NCI-H1417 (cell line): ENCODE measurements around the gene ITGA6.

Experiments
- DNase-seq, 3 experiments: peaks; one replicate each; lab custom pipeline; 2025; lab: John Stamatoyannopoulos, UW

ITGA6 gene

DNA sequence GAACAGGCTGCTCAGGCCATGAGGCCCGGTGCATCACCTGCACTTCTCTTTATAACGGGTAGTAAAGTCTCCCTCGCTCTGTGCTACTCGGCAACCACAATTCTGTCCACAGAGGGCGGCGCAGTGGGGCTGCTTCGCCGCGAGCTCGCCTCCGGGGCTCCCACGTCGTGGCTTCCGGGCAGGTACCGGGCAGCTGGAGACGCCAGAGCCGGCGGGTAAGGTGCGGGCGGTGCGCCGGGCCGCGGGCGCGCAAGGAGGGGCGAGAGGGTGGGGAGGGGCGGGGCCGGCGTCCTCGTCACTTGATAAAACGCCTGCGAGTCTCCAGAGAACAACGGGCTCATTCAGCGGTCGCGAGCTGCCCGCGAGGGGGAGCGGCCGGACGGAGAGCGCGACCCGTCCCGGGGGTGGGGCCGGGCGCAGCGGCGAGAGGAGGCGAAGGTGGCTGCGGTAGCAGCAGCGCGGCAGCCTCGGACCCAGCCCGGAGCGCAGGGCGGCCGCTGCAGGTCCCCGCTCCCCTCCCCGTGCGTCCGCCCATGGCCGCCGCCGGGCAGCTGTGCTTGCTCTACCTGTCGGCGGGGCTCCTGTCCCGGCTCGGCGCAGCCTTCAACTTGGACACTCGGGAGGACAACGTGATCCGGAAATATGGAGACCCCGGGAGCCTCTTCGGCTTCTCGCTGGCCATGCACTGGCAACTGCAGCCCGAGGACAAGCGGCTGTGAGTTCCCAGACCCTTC, at the start of gene ITGA6:
TSS of gene ITGA6 (plus strand) at position 331 of the 734 bp plus-strand sequence.
- peak; percentile 39 to 70 (median 65) for DNase-seq

DNA sequence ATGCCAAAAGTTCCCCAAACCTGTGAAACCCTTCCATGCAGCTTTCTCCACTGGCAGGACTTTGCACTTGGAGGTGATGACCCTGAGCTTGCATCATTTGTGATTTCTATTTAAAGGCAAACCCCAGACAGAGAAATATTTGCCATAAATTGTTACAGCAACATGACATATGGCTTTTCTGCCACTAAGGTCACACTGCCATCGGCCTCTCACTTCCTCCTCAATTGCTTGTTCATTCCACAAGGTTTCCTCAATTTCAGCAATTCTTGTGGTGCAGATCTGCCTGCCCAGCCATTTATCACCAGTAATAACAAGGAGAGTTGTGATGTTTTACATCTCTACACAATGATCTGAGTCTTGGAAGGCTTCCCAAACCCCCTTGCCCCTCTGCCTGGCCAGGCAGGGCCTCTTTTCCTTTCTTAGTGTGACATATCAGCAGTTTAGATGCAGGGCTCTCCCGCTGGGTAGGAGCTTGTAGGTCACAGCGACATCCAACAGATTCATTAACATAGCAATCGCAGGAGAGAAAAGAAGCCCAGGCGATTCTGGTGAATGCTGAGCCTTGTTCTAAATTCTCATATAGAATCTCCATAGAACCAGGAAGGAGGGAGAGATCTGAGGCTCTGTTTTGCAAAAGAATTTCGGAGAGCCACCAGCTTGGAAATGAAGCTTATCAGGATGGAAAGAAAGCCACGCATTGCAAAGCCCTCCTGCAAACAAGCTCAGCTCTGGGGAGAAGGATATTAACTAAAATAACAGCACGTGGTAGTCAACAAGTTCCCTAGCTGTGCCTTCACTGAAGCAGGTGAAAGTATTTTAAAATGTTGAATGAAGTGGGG, 46.7 kb upstream of the ITGA6 start:
- no peak for DNase-seq

DNA sequence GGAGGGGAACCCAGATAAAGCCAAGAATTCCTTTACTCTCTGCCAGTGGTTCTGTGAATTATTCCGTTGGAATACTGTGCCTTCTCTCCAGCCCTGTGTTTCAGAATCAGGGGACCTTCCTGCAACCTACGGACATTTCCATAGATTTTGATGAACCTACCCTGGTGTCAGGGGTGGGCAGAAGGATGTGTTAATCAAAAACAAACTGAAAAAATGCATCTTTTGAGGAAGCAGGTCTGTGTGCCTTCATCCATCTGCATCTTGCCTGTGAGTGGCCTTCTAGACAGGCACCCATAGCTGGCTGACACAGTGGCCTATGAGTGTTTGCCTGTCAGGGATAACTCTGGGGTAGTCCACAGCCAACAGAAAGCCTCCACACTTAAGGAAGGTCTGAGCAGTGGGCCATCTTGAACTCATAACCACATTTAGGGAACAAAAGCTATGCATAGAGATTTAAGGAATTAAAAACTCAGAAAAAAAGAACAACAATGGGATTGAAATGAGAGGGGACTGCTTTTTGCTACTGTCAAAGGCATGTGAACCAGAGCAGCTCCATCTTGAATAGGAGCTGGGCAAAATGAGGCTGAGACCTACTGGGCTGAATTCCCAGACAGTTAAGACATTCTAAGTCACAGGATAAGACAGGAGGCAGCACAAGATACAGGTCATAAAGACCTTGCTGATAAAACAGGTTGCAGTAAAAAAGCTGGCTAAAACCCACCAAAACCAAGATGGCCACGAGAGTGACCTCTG, 45.9 kb upstream of the ITGA6 start:
- DNase-seq, result no peak

DNA sequence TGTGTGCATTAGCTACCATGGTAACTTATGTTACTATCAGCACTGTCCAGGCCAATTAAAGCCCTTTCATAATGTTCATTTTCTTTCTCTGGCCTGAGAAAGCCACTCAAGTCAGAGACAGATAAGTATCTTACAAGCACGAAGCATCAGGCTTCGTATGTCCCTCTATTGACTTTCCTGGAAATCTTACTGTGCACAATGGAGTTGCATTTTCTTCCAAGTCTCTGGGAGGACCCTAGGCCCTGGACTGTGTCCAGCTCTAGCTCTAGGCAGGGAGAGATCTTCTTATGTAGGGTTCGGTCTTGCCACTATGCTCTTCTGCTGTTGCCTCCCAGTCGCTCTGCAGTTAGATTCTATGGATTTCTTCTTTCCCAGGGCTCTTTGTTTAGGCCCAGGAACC, 40.0 kb upstream of the ITGA6 start:
- DNase-seq, result peak in 1 of 3 experiments; percentile 8

DNA sequence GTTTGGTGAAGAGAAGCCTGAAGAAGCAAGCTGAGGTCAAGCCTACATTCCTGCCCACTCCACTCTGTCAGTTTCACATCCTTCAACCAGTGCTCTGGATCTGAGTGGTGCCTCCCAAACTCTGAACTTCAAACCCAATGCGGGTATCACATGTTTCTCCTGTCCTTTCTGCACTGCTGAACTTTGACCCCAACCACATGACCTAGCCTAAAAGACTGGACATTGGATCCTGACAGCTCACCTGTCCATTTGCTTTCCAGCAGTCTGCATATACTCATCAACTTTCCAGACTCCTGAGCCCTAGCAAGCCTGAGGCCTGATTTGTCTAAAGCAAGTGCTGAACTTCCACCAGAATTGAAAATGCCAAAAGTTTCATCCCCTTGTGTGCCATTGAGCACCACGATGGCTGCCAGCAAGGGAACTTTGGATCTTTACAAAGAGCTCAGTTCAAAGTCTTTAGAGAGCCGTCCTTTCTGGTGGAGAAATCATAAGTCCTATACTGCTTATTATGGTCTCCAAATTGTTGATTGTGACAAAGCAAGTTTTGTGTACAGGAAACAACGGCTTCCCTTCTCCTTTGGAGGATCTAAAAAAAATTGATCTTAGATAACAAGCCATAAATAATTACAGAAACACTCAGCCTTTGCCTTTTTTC, 37.6 kb upstream of the ITGA6 start:
- DNase-seq, result no peak

DNA sequence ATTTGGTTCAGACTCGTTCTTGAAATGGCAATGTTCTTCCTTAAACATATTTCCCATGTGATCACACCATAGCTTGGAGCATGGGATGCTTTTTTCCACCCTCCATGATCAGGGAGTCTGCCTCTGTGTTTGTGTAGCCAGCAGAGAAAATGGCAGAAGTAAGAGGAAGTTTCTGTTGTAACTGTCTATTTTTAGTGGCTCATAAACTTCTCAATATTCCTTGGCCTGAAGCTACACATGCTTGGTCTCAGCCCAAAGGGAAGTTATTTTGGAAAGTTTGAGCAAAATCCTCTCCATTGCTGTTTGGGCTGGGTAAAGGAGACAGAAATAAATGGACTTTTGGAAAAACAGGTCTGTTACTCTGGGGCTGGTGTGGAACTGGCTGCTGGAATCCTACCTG, 33.4 kb upstream of the ITGA6 start:
- no peak for DNase-seq

DNA sequence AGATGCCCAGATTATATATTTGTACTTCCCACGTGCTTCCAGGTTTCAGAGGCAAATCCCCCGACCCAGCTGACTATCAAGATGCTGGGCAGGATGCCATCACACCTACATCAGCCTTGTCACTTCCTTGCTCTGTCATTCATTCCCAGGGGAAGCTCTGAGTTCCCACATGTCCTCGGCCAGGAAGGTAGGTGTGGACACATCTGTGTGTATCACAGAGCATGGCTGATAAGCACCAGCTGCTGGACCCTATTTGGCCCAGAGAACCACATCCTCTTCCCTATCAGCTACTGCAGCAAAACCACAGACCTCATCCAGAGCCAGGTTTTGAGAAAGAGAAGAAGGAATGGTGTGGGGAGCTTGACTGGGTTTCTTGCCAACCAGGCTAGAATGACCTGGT, 31.9 kb upstream of the ITGA6 start:
- no peak for DNase-seq

DNA sequence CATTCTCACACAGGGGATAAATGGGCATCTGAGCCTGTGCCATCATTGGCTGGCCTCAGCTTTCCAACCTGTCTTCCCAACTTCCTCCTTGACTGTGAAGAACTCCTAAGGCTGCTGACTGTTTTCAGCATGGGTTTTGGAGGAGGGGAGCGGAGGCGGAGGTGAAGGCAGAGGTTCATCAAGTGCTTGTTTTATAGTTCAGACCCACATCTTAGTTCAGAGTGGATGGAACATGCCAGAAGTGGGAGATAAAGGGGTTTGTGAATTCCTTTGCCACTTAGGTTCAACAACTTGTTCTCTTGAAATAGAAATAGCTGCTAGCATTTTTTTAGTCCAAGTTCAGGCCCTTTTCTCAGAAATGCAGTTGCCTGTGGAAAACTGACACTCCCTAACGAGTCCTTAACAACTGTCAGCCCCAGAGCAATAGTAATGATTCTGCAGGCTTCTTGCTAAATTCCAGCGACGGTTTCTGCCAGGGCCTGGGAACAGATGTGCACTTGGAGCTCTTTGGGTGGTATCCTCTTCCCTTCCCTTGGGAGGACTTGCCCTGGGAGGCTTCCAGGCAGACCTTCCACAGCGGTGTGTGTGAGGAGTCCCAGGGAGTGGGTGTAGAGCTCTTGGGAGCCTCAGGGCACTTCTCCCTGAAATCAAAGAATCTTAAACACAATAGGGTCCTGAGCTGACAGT, 30.1 kb upstream of the ITGA6 start:
- no peak for DNase-seq

DNA sequence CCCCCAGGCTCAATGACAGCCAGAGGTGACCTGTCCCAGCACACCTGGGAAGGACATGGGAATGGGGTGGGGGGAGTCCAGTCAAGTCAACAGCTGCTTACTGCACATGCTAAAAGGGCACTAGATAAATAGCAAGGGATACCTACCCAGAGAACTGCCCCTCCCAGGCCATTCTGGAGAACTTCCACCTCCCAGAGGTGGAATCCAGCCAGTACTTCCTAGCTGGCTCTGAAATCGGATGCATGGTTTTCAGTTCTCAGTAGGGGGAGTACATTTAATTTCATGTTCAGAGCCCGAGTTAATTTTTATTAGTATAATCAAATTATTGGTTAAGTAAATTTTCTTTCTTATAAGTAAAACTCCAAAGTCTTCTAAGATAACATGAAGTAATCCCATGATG, 28.9 kb upstream of the ITGA6 start:
- no peak for DNase-seq

DNA sequence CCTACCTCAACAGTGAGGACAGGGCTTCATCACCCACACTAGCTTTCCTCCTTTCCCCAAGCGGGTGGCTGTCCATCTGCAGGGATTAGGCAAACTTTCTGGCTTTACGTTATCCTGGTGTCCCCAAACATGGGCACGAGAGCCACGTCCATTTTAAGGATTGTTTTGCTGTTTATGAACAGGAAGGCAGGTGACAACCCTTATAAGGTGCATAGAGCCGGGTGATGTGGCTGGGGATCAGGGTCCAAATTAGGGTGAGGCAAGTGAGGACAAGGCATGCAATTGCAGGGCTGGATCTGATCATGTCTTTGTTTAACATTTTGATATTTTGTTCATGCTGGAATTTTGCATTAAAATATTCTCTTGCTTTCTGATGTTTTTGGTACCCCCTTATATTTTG, 27.6 kb upstream of the ITGA6 start:
- DNase-seq, result no peak

DNA sequence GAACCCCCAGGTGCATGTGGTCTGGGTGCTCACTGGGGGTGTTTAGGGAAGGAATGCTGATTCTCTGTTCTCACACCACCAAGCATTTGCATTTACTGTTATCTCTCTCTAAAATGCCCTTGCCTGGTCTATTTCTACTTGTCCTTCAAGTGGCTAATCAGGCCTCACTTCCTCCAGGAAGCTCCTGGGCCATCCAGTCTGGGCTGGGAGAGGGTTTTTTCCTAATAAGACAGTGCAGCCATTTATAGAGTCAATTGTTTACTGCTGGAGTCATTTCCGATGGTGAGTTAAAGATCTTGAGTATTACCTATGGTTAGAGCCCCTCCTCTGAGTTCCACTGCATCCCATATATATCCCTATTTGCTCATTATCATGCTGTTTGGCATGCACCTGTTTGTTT, 25.2 kb upstream of the ITGA6 start:
- no peak for DNase-seq

DNA sequence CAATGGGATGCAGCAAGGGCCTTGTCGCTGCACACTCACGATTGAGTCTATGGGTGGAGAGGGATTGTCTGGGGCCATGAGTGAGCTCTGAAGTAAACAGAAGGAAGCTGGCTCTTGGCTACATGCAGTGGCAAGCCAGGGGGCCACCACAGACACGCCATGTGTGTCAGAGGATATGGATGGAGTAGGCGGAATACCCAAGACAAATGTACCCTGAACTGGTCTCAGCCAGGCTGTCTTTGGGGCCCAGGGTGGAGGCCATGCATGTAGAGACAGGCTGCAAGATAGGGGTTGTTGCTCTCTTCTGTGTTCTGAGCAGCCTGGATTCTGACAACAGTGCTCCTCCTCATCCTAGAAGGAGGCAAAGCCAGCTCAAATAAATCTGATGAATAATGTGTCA, 24.0 kb upstream of the ITGA6 start:
- DNase-seq, result no peak

DNA sequence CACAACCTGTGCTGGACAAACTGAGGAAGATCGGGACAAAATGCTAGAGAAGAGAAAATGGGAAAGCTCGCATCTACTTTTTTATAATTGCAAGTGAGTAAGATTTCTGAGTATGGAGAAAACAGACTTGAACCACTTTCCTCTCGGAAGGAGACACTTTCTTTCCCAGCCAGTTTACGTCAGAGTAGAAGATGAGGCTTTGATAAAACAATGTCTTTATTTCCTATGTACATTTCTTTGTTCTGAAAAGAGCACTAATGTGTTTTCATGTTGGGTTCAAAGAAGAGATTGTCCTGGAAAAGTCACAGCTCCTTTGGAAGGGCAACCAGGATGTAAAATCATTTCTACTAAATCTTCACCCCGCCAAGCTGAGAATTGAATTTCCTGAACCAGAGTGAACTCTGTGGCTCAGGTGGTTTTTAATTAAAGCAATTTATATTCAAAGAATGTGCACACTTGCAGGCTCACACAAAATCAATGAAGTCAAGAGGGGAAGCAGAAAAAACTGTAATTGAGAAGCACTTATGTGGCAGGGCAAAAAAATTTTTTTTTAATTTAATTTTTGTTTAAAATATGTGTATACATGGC, 23.4 kb upstream of the ITGA6 start:
- DNase-seq, result peak in 1 of 3 experiments; percentile 2

DNA sequence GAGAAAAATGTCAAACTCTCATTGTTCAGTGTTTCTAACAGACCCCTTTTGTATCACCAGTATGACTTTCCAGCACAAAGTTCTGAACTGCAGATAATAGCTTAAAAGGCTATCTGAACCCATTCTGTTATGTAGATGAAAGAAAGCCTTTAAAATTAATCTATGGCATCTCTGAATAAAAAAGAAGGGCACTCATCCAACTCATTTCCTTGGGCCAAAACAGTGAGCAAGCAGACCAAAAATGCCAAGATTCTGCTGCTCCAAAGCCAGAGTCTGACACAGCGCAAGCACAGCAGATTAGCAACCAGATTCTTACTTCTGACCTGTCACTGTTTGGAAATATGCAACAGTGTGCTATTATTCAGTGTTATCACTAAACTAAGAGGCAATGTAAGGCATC, 22.6 kb upstream of the ITGA6 start:
- DNase-seq, result no peak

DNA sequence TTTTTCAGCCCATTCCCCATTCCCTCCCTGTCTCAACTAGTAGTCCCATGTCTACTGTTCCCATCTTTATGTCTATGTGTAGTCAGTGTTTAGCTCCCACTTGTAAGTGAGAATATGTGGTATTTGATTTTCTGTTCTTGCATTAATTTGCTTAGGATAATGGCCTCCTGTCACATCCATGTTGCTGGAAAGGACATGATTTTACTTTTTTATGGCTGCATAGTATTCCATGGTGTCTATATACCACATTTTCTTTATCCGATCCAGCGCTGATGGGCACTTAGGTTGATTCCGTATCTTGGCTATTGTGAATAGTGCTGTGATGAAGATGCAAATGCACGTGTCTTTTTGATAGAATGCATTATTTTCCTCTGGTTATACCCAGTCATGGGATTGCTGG, 21.7 kb upstream of the ITGA6 start:
- DNase-seq, result no peak

DNA sequence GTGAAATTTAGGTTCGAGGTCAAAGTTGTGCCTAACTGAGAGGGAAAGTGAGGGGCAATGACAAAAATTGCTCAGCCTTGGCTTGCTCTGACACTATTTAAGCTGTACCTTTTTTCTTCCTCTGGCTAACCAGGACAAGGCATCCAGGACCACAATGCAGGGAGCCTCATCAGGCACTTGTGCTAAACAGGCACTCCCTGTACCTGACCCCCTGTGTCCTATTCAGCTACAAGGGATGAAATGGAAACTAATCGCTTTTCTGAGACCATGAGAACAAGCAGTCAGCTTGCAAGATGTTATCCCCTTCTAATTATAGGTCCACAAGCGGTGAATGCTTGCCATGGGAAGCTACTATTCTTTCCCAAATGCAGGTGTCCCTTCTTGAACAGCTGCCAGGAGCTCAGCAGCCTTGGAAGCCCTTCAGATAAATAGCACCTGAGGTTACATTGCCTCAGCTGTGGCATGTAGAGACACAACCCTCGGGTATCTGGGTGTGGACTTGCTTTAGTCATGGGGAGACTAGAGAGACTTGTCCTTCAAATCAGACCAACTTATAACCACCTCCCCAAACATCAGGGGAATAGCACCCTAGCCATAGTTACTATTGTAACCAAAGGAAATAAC, 19.1 kb upstream of the ITGA6 start:
- peak; percentile 41 to 85 (median 54) for DNase-seq

DNA sequence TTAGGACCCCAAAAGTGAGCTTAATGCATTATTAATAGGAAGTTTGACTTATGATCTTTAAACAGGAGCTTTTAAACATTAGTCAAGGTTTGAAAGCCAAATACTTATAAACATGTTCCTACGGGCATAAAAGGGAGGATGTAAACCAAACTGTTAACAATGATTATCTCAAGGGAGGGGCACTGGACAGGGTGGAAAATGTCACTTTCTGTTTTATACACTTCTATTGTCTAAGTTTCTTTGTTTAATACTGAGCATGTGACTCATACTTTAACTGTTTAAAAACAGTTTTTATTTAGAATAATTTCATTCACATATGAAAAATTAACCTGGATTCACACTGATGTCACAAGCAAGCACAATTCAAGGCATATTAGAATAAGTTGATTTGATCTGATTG, 18.3 kb upstream of the ITGA6 start:
- no peak for DNase-seq

DNA sequence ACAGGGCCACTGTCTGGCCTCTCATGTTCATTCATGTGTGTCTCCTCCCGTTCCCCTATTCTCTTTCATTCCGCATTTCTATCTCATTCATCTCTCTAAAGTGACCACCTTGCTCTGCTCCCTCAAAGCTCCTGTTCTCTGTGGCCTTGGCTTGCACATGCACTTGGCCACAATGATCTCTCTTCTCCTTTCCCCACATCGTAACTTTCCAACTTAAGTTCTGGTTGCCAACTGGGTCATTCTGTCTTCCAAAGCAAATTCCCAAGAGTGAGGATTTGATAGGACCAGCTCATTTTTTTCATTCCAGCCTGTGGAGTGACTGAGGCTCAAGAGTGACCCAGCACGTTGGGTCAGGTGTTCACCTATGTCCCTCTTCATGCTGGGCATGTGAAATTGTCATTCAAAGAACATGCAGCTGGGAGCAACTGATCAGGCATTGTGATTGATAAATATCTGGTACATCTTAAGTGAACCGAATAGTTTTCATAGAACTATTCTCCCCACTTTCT, 14.3 kb upstream of the ITGA6 start:
- no peak for DNase-seq

DNA sequence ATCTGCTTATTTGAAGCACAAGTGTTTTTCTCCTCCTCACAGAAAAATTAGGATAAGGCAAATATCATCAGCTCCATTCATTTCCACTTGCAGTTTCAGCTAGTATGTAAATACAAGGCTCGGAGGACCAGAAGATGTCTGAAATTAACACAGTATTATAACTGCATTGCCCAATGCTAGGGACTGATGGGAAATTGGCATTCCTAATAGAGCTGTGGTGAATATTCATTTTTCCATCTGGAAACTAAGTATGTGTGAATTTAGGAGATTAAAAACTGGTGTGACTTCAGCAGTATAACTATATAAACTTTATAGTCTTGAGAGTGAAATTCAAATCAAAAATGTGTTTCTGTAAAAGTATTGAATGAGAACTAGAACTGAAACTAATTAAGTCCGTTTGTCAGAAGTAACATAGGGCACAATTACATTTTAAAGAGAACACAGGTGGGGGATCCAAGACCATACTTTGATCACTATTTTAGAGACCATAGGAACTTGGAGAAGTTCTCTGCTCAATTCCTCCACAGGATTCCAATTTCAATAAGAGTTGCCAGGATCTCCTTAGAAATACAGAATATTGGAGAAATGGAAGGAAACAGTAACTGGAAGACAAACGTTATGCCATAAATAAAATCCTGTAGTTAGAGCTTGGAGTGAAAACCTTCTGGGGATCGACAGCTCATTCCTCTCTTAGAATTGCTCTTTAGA, 12.1 kb upstream of the ITGA6 start:
- DNase-seq, result peak in 1 of 3 experiments; percentile 1

DNA sequence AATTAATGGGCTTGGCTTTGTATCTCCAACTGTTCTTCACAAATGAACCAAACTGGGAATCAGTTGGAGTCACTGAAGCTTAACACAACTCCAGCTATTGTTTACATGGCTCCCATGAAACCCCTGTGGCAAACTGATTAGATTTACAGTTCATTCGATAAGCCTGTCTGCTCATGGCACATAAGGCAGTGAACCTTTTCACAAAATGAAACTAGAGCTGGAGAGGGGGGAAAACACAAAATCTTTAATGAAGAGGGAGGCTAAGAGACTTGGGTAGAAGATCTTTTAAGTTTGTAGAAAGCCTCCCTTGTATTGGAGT, 11.6 kb upstream of the ITGA6 start:
- DNase-seq, result no peak
